ENCODE data around the gene GMDS.

GRCh38 chr6:1745814-1746213, 499.6 kb downstream of the GMDS start:
- TF ChIP-seq CTCF (IDR thresholded peaks at IDR 0.05) (no peak), EZH2 (IDR thresholded peaks at IDR 0.05; ENCODE audit: borderline replicate concordance, insufficient read depth, low read depth, low read length, poor library complexity, severe bottlenecking) (no peak)
